ENCODE measurements around the gene ARPC5. TPM values are rescaled to one million over a fixed set of nuclear protein-coding genes. Genes with fewer than 3 reads are reported as not detected.

Gene ARPC5
- total RNA-seq, 1 experiment from 2014 or later: 133 TPM

DNA sequence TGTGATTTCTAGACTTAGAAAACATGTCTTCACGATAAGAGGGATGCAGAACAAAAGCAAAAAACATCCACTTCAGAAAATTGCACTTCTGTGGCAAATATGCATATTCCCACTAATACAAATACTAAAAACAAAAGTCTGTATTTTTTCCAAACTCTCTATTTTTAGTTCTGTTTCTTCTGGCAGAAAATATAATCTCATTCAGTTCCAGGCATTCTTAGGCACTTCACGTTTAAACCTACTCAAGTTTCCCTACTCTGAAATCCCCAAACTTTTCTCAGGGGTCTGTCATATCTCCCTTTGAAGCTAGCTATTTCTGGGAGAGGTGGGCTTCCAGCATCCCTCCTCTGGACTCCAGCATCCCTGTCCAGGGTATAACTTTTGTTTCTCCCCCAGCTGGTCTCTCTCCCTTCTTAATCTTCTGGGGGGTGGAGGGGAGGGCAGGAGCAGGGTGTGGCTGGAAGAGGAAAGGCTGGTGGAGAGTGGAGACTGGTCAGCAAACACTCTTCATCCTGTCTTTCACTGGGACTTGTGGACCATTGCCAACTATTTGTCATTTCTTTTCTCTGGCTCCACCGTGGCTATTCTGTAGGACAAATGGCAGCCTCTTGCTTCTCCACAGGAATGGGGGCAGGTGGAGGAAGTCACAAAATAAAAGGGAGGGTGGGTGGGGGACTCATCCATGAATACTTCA lies 25.7 kb downstream of the ARPC5 start:
- H3K27me3 ChIP-seq (ENCODE audit: control insufficient read depth, insufficient read depth, low read length): no peaks in the 10 kb centered on the region
- DNase-seq: no peak

DNA sequence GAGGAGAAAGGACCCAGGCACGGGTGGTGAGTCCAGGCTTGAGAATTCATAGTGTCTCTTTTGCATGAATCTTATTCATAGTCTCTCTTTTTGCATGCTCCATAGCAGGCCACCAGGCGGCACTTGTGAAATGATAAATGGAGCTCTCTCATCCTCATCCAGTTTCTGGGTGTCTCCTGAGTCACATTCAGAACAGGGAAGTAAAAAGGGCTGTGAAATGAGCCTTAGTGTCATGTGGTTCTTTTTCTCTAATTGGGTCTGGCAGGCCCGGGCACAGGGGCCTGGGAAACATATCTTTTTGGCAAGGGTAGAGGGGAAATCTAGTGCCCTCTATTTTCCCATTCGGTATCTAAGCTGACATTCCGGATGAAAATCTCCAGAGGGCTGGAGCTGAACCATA lies 26.3 kb downstream of the ARPC5 start:
- no peak overlapping the region for H3K4me3 ChIP-seq (ENCODE audit: insufficient read depth, low read depth, low read length)
- H3K27me3 ChIP-seq (ENCODE audit: control insufficient read depth, insufficient read depth, low read length): no peaks in the 10 kb centered on the region
- DNase-seq: no peak
- H3K36me3 ChIP-seq (replicated peaks; ENCODE audit: control insufficient read depth, insufficient read depth, low read length): no peaks in the 10 kb centered on the region

More for the DNA sequence above, 25.7 kb downstream of the ARPC5 start:
- H3K36me3 ChIP-seq (replicated peaks; ENCODE audit: control insufficient read depth, insufficient read depth, low read length): no peaks in the 10 kb centered on the region
- no peak overlapping the region for H3K4me3 ChIP-seq (ENCODE audit: insufficient read depth, low read depth, low read length)

DNA sequence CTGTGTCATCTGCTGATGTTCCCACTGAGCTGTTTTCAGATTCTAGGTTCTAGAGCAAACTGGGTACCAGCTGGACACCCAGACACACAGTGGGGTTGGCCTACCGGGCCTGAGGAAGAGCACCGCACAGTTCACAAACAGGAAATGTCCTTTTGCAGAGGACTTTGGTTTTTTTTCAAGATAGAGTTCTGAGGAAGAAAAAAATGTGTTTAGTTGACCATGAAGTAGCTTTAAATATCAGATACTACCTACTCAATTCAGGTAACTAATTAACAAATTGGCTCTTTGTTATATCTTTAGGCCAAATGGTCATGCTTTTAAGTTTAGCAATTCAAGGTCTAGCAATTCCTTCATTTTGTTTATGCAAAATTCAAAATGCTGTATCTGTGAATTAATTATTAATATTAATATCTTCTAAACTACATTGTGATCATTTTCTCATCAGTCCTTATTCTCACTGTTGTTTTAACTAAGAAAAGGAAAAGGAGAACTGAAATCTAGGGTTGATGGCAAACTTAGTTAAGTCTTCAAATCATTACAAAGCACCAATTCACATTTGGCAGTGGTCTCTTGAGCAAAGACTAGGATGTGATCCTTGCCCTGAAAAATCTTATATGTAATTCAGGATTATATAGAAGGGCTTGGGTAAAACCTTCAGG lies 28.1 kb downstream of the ARPC5 start:
- Histone ChIP-seq H3K4me3 (ENCODE audit: insufficient read depth, low read depth, low read length) (no peak overlapping the region), H3K36me3 (replicated peaks; ENCODE audit: control insufficient read depth, insufficient read depth, low read length) (no peaks in the 10 kb centered on the region), H3K27me3 (ENCODE audit: control insufficient read depth, insufficient read depth, low read length) (no peaks in the 10 kb centered on the region)
- no peak for DNase-seq

DNA sequence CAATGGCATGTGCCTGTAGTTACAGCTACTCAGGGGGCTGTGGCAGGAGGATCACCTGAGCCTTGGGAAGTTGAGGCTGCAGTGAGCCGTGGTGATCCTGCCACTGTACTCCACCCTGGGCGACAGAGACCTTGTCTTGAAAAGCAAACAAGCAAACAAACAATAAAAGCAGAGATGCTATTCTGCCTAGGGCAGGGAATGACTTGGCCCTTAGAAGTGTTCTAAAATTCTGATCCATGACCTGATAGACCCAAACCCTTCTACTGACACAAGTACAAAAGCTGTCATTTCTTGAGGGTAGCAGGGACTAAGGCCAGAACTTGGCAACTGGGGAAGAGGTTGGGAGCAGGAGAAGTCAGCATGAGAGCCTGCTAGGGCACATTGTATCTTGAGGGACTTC lies 29.7 kb downstream of the ARPC5 start:
- DNase-seq: no peak
- H3K36me3 ChIP-seq (replicated peaks; ENCODE audit: control insufficient read depth, insufficient read depth, low read length): no peaks in the 10 kb centered on the region
- H3K4me3 ChIP-seq (ENCODE audit: insufficient read depth, low read depth, low read length): no peak overlapping the region
- no peaks in the 10 kb centered on the region for H3K27me3 ChIP-seq (ENCODE audit: control insufficient read depth, insufficient read depth, low read length)

DNA sequence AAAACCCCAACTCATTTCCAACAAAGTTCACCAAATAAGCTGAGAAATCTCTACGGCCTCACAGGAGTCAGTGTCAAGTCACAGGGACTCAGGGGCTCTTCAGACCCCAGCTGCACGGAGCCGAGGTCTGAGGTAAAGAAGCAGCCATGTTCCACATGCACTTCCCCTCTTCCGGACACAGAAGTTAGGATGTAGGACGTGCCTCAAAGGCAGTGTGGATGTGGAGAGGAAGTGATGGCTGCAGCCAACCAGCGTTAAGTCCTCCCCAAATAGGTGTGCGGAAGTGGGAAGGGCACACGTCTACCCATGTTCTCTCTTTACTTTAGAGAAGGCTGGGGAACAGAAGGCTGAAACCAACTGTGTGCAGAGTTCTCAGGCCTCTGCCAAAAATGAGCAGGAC lies 30.8 kb downstream of the ARPC5 start:
- Histone ChIP-seq H3K27me3 (ENCODE audit: control insufficient read depth, insufficient read depth, low read length) (no peaks in the 10 kb centered on the region), H3K4me3 (ENCODE audit: insufficient read depth, low read depth, low read length) (no peak overlapping the region), H3K36me3 (replicated peaks; ENCODE audit: control insufficient read depth, insufficient read depth, low read length) (no peaks in the 10 kb centered on the region)
- DNase-seq: no peak

DNA sequence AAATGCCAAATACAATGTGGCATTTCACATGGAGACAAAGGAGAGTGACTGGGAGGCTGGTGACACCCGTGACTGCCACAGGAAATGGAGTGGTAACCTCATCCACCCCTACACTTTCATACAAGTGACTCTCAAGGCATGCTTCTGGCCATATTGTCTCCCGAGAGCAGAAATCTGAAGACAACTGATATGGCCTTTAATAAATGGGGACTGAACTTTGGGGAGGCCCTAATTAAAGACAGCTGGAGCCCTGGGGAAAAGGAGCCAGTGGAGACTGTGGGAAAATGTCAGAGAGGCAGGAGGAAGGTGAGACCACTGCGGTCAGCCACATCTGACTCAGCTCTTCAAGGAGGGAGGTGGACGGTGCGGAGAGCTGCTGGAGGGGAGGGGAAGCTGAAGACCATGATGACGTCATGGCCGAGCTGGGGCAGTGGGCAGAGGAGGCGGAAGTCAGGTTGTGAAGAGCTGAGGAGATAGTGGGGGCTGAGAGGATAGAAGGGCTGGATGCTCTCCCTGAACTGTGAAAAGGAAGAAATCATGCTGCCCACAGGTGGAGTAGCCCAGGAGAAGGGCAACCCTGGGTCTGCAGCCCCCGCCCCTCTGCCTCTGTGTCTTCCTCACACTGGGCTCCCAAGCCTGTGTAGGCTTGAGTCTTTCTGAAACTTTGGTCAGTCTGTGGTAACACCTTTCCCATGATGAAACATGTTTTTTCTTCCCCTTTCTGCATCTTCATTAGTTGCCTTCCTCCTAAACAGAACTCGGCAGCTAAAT lies 31.4 kb downstream of the ARPC5 start:
- DNase-seq: no peak
- Histone ChIP-seq H3K4me3 (ENCODE audit: insufficient read depth, low read depth, low read length) (no peak overlapping the region), H3K27me3 (ENCODE audit: control insufficient read depth, insufficient read depth, low read length) (no peaks in the 10 kb centered on the region), H3K36me3 (replicated peaks; ENCODE audit: control insufficient read depth, insufficient read depth, low read length) (no peaks in the 10 kb centered on the region)

DNA sequence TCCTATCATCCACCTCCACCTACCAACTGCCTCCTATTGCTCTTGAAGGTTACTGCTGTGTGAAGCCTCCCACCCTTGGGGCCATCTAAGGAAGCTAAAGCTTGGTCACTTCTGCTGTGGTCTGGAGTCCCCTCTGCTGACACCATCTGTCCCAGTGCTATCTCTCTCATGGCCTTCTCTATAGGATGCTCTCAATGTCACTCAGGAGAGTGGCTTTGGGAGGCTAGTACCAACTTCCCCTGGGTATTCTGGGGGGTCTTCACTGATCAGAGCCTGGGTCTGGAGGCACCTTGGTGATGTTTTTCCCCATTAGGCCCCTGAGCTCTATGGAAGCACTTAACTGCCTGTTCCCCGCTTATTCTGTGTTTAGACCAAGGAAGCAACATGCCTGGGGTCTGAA lies 33.1 kb downstream of the ARPC5 start:
- Histone ChIP-seq H3K36me3 (replicated peaks; ENCODE audit: control insufficient read depth, insufficient read depth, low read length) (no peaks in the 10 kb centered on the region), H3K27me3 (ENCODE audit: control insufficient read depth, insufficient read depth, low read length) (no peaks in the 10 kb centered on the region), H3K4me3 (ENCODE audit: insufficient read depth, low read depth, low read length) (no peak overlapping the region)
- DNase-seq: no peak

DNA sequence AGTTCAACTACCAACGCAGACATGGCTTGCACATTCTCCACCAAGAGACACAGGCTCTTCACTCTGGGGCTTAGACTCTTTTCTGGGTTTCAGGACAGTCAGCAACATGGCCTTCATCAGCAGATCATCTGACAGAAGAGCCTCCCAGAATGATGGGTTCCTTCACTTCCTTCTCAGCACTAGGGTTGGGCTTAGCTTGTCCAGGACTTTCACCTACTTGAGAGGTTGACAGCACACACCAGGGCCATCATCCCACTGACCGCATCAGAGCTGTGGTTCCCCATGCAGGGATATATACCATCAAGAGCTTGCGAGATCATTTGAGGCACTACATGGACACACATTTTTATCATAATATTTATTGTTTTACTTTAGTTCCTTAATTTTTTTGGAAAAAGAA lies 34.9 kb downstream of the ARPC5 start:
- no peak overlapping the region for H3K4me3 ChIP-seq (ENCODE audit: insufficient read depth, low read depth, low read length)
- no peak for DNase-seq
- H3K36me3 ChIP-seq (replicated peaks; ENCODE audit: control insufficient read depth, insufficient read depth, low read length): no peaks in the 10 kb centered on the region
- H3K27me3 ChIP-seq (ENCODE audit: control insufficient read depth, insufficient read depth, low read length): no peaks in the 10 kb centered on the region

DNA sequence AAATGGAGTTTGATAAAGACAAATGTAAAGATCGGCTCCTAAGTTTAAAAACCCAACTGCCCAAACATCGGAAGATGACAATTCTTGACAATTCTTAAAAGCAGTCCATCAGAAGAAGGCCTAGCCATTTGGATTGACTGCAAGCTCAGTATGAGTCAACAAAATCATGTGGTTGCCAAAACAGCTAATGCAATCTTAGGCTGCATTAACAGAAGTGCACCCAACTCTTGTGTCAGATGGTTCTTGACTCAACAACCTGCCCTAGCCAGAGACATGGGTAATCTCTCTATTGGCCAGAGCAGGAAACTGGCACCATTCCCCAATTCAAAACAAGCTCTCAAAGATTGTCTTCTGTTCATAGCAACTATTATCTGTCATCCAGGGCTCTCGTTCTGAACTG lies 35.4 kb downstream of the ARPC5 start:
- DNase-seq: no peak
- no peak overlapping the region for H3K4me3 ChIP-seq (ENCODE audit: insufficient read depth, low read depth, low read length)
- no peaks in the 10 kb centered on the region for H3K27me3 ChIP-seq (ENCODE audit: control insufficient read depth, insufficient read depth, low read length)
- no peaks in the 10 kb centered on the region for H3K36me3 ChIP-seq (replicated peaks; ENCODE audit: control insufficient read depth, insufficient read depth, low read length)

DNA sequence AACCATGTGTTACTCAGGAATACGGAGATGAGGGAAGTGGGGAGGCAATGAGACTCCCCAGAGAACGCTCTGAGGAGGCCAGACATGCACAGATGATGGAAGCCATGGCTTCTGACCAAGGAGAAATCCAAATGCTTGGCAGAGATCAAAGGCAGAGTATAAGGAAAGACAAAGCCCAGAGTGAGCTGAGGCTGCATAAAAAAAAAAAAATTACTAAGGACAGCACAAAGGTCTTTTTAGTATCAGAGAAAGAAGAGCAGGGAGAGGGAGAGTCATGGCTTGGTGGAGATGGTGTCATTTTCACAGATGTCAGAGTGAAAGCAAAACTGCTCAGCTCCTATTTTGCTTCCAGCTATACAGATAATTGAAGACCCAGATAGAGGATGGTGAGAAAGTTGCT lies 37.2 kb downstream of the ARPC5 start:
- Histone ChIP-seq H3K4me3 (ENCODE audit: insufficient read depth, low read depth, low read length) (no peak overlapping the region), H3K36me3 (replicated peaks; ENCODE audit: control insufficient read depth, insufficient read depth, low read length) (no peaks in the 10 kb centered on the region), H3K27me3 (ENCODE audit: control insufficient read depth, insufficient read depth, low read length) (no peaks in the 10 kb centered on the region)
- DNase-seq: no peak

DNA sequence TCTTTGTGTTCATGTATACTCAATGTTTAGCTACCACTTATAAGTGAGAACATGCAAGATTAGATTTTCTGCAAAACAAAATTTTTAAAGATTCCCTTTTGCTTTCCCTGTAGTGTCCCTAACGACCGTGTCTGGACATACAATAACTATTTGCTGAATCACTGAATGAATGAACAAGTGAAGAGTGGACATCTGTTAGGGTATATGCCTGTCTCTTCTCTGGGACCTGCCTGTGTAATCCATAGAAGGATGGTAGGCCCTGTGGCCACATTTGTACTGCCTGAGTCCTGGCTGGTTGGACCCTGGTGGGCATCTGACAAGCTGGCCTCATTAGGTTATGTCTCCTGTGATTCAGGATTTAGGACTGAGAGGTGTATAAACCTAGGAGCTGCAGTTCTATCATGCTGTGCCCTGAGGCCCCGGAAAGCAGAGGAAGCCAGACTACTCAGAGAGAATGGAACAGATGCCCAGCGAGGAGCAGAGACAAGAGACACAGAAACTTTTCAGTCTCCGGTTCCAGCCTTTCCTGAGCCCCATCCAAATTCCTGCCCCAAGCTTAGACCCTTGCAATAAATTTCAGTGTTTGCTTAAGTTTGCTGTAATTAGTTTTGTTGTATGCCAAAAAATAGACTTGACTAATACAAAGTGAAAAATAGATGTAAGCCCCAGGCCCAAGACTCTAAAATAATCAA lies 37.8 kb downstream of the ARPC5 start:
- no peaks in the 10 kb centered on the region for H3K27me3 ChIP-seq (ENCODE audit: control insufficient read depth, insufficient read depth, low read length)
- no peak for DNase-seq
- no peaks in the 10 kb centered on the region for H3K36me3 ChIP-seq (replicated peaks; ENCODE audit: control insufficient read depth, insufficient read depth, low read length)
- H3K4me3 ChIP-seq (ENCODE audit: insufficient read depth, low read depth, low read length): no peak overlapping the region

DNA sequence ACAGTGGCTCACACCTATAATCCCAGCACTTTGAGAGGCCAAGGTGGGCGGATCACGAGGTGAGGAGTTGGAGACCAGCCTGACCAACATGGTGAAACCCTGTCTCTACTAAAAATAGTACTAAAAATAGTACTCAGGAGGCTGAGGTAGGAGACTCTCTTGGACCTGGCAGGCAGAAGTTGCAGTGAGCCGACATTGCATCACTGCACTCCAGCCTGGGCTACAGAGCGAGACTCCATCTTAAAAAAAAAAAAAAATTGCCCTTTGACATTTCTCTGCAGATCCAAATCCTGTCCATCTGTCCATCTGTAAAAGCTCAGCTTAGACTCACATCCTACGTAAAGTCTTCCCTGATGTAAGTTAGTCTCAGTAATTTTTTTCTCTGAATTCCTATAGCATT lies 39.1 kb downstream of the ARPC5 start:
- Histone ChIP-seq H3K27me3 (ENCODE audit: control insufficient read depth, insufficient read depth, low read length) (no peaks in the 10 kb centered on the region), H3K36me3 (replicated peaks; ENCODE audit: control insufficient read depth, insufficient read depth, low read length) (no peaks in the 10 kb centered on the region), H3K4me3 (ENCODE audit: insufficient read depth, low read depth, low read length) (no peak overlapping the region)
- no peak for DNase-seq

DNA sequence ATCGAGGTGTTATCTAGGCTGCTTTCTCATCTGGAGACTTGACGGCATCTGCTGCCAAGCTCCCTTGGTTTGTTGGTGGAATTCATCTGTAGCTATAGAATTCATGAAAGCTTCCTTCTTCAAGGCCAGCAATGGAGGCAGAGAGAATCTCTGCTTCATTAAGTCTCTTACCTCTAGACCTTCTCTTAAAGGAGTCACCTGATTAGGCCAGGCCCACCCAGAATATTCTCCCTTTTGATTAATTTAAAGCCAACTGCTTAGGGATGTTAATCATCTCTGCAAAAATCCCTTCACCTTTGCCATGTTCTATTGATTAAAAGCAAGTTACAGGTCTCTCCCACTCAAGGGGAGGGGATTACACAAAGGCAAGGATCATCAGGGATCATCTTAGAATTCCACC lies 40.0 kb downstream of the ARPC5 start:
- Histone ChIP-seq H3K4me3 (ENCODE audit: insufficient read depth, low read depth, low read length) (no peak overlapping the region), H3K27me3 (ENCODE audit: control insufficient read depth, insufficient read depth, low read length) (no peaks in the 10 kb centered on the region), H3K36me3 (replicated peaks; ENCODE audit: control insufficient read depth, insufficient read depth, low read length) (no peaks in the 10 kb centered on the region)
- no peak for DNase-seq

DNA sequence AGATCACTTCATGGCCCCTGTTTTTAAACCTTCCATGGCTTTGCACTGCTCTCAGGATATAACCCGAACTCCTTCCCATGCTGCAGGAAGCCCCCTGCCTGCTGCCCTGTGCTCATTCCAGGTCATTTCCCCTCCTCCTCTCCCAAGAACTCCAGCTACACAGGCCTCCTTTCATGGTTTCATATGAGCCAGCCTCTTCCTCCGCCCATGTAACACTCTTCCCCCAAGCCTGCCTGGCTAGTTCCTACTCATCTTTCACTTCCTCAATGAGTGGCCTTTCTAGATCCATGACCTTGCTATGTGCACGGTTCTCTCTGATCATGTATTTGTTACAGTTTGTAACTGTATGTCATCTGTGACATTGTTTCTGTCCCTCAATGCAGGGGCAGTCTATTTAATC lies 42.2 kb downstream of the ARPC5 start:
- H3K4me3 ChIP-seq (ENCODE audit: insufficient read depth, low read depth, low read length): no peak overlapping the region
- no peak for DNase-seq
- no peaks in the 10 kb centered on the region for H3K36me3 ChIP-seq (replicated peaks; ENCODE audit: control insufficient read depth, insufficient read depth, low read length)
- no peaks in the 10 kb centered on the region for H3K27me3 ChIP-seq (ENCODE audit: control insufficient read depth, insufficient read depth, low read length)

DNA sequence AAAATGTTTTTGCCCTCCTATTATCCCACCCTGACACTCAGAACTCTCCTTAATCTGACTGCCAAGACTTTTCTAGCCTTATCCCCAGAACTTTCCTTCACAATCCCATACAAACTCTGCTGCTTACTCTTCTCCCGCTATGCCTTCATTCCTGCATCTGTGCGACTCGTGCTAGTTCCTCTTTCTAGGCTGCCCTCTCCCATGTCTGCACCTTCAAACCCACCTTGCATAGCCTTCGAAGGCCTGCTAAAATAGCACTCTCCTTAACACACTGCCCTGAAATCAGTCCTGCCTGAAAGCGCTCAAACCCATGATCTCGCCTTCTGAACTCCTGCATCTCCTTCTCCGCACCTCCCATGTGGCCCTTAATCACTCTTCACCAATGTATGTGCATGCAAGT lies 42.9 kb downstream of the ARPC5 start:
- Histone ChIP-seq H3K4me3 (ENCODE audit: insufficient read depth, low read depth, low read length) (no peak overlapping the region), H3K36me3 (replicated peaks; ENCODE audit: control insufficient read depth, insufficient read depth, low read length) (no peaks in the 10 kb centered on the region), H3K27me3 (ENCODE audit: control insufficient read depth, insufficient read depth, low read length) (no peaks in the 10 kb centered on the region)
- DNase-seq: no peak

Measured in H7 (cell line).